ENCODE results near the gene CELA1. TPM values are rescaled to one million over a fixed set of nuclear protein-coding genes. Genes with fewer than 3 reads are reported as not detected.

The CELA1 gene
- total RNA-seq, 4 donors from 2014 or later: not detected

DNA sequence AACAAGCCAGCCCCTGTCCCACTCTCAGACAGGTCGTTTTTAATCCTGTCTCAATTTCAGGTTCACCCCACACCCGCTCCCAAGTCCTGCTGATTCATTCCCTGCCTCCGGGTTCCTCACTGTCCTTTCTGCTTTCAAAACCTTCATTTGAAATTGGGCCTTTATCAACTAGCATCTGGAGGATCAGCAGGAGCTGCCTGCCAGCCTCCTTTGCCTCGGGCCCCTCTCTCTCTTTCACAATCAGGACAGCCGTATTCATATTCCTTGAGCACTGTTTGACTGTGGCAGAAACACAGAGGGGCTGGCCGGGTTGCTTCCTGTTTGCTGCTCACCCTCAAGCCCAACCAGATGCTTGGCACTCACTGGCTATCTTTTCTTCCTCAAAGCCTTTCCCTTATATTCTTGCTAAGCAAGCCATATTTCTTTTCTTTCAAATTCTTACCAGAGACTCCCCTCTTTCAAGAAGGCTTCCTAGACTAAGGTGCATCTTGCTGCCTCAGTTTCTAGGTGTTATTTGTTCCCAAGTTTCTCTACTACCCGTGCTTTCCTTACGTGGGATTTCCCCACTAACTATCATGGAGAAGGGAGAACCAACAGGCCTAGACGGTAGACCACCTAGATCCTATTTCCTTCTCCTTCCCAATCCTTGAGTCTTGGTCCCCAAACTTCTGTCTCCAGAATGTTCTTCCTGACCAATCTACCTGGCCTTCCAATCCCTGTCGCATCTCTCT is 41.8 kb upstream of the CELA1 start:
- no peak for DNase-seq

DNA sequence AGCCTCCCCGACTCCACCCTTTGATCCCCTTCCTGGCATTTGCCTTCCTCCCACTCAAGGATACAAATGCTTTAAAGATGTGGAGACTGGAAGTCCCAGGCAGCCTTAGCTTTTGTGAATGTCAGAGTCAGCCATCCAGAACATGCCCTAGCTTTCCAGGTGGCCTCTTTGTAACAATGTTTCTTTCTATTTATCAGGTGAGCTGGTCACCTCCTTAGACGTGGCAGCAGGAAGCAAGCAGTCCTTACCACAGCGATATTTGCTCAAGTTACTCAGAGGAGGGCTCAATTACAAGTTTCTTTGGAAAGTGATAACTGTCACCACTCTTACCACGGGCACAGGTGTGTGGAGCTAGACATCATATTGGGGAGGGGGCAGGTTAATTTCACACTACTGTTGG is 39.9 kb upstream of the CELA1 start:
- intact Hi-C loops (cut with DNase I; ENCODE audit: low total_unique reads): no loop called here
- DNase-seq: no peak
- Histone ChIP-seq H3K27me3 (peaks cover 2 to 5% of the 10 kb centered on the region in 2 donors), H3K27ac (no peak overlapping the region), H3K9me3 (no peaks in the 10 kb centered on the region), H3K4me3 (no peak overlapping the region), H3K36me3 (no peaks in the 10 kb centered on the region), H3K4me1 (no peaks in the 10 kb centered on the region)
- no peak for TF ChIP-seq POLR2A (IDR thresholded peaks at IDR 0.05)
- TF ChIP-seq CTCF (IDR thresholded peaks at IDR 0.05): no peak

More for the DNA sequence above, 41.8 kb upstream of the CELA1 start:
- Histone ChIP-seq H3K27me3 (peaks cover 9 to 10% of the 10 kb centered on the region in 2 donors), H3K9me3 (no peaks in the 10 kb centered on the region), H3K4me1 (no peaks in the 10 kb centered on the region), H3K4me3 (no peak overlapping the region), H3K27ac (no peak overlapping the region), H3K36me3 (no peaks in the 10 kb centered on the region)
- TF ChIP-seq POLR2A (IDR thresholded peaks at IDR 0.05) (no peak), CTCF (IDR thresholded peaks at IDR 0.05) (no peak)
- intact Hi-C loops (cut with DNase I; ENCODE audit: low total_unique reads): no loop called here

- no peaks in the 10 kb centered on the region for H3K9me3 ChIP-seq
- H3K27me3 ChIP-seq: no peaks in the 10 kb centered on the region
- no peak for DNase-seq
- H3K27ac ChIP-seq: no peak overlapping the region
- no peak overlapping the region for H3K4me3 ChIP-seq
- no peak for TF ChIP-seq POLR2A (IDR thresholded peaks at IDR 0.05)
- TF ChIP-seq CTCF (IDR thresholded peaks at IDR 0.05): no peak
- H3K4me1 ChIP-seq: no peaks in the 10 kb centered on the region
- no peaks in the 10 kb centered on the region for H3K36me3 ChIP-seq
- intact Hi-C loops (cut with DNase I; ENCODE audit: low total_unique reads): no loop called here
Observed at GRCh38 chr12:51383269-51383905, 36.9 kb upstream of the CELA1 start.

GRCh38 chr12:51382173-51382572 is 35.7 kb upstream of the CELA1 start:
- no peak overlapping the region for H3K27ac ChIP-seq
- H3K9me3 ChIP-seq: no peaks in the 10 kb centered on the region
- no peaks in the 10 kb centered on the region for H3K4me1 ChIP-seq
- H3K27me3 ChIP-seq: no peaks in the 10 kb centered on the region
- H3K4me3 ChIP-seq: no peak overlapping the region
- no peaks in the 10 kb centered on the region for H3K36me3 ChIP-seq
- no peak for TF ChIP-seq POLR2A (IDR thresholded peaks at IDR 0.05)
- no peak for TF ChIP-seq CTCF (IDR thresholded peaks at IDR 0.05)
- intact Hi-C loops (cut with DNase I; ENCODE audit: low total_unique reads): no loop called here
- DNase-seq: no peak

All from uterus (tissue), 4 donors.